H1 (cell line): ENCODE measurements around the gene PLXNA4. TPM values are rescaled to one million over a fixed set of nuclear protein-coding genes. Genes with fewer than 3 reads are reported as not detected.

Experiments used
- CTCF ChIA-PET: fragments of 300-600 bp; sonication (Branson Sonifier 250); formaldehyde crosslinking; loops from one replicate; lab custom pipeline; 2021; ENCODE audit not compliant: partially characterized antibody; lab: Charles Lee
- POLR2A ChIA-PET: fragments of 300-600 bp; sonication (Branson Sonifier 250); formaldehyde crosslinking; loops from one replicate; lab custom pipeline; 2021; ENCODE audit warnings: inconsistent platforms; ENCODE audit not compliant: partially characterized antibody; lab: Charles Lee
- DNase-seq, 2 experiments: peaks; one replicate each; pipeline versions ENCODE4 v3.0.0 to v3.0.0-alpha.2; 2010 to 2022; ENCODE audit warnings: low spot score in 2 of 2, low read depth in 1 of 2, mixed read lengths in 1 of 2
- FAIRE-seq: peaks from 2 replicates; lab custom pipeline; 2011; peaks lifted over from hg19 to GRCh38; lab: Jason Lieb, UNC
- H2AFZ ChIP-seq: 2 replicates; pipeline ENCODE4 v1.8.1; 2012; ENCODE audit warnings: low read length, inconsistent platforms
- H2AK5ac ChIP-seq: 2 replicates; pipeline ENCODE4 v1.6.1; 2013; ENCODE audit warnings: low read depth, low read length
- H2BK120ac ChIP-seq: replicated peaks from 2 replicates; pipeline ENCODE3; 2013; ENCODE audit warnings: low read depth, low read length, inconsistent platforms
- H2BK12ac ChIP-seq: 2 replicates; pipeline ENCODE4 v1.6.1; 2013; ENCODE audit warnings: low read depth, low read length
- H2BK15ac ChIP-seq: 2 replicates; pipeline ENCODE4 v1.6.1; 2013; ENCODE audit warnings: low read length
- H2BK20ac ChIP-seq: 2 replicates; pipeline ENCODE4 v1.6.1; 2013; ENCODE audit warnings: low read length
- H2BK5ac ChIP-seq: 2 replicates; pipeline ENCODE4 v1.6.1; 2013; ENCODE audit warnings: low read depth, low read length
- H3K14ac ChIP-seq: 2 replicates; pipeline ENCODE4 v1.6.1; 2013; ENCODE audit warnings: inconsistent platforms; ENCODE audit not compliant: insufficient read length
- H3K18ac ChIP-seq: 2 replicates; pipeline ENCODE4 v1.6.1; 2013; ENCODE audit warnings: low read length; ENCODE audit errors: extremely low read depth
- H3K23ac ChIP-seq: 2 replicates; pipeline ENCODE4 v1.6.1; 2013; ENCODE audit warnings: inconsistent platforms; ENCODE audit not compliant: insufficient read length
- H3K23me2 ChIP-seq: 2 replicates; pipeline ENCODE4 v1.6.1; 2013; ENCODE audit warnings: low read depth, low read length
- H3K27ac ChIP-seq: 2 replicates; pipeline ENCODE4 v1.6.1; 2011; ENCODE audit warnings: low read depth, low read length, inconsistent platforms
- H3K27me3 ChIP-seq, 4 experiments: replicated peaks in 1 of 4; 1 replicate in 1 of 4; 2 replicates in 3 of 4; pipeline versions ENCODE4 v1.6.1 to v1.8.1; 2011 to 2013; ENCODE audit warnings: low read length in 3 of 4, mild to moderate bottlenecking in 3 of 4, inconsistent platforms in 2 of 4, mixed read lengths in 2 of 4, moderate library complexity in 1 of 4; ENCODE audit not compliant: control insufficient read depth in 3 of 4, insufficient read depth in 3 of 4; ENCODE audit errors: extremely low read depth in 1 of 4
- H3K36me3 ChIP-seq, 4 experiments: 2 replicates each; pipeline versions ENCODE4 v1.6.1 to v1.8.1; 2011 to 2013; ENCODE audit warnings: mild to moderate bottlenecking in 4 of 4, low read length in 3 of 4, moderate library complexity in 2 of 4, control low read depth in 1 of 4, inconsistent platforms in 1 of 4; ENCODE audit not compliant: insufficient read depth in 4 of 4, control insufficient read depth in 2 of 4
- H3K4ac ChIP-seq: replicated peaks from 2 replicates; pipeline ENCODE3; 2013; ENCODE audit warnings: low read length, low read depth, mixed read lengths, inconsistent platforms; ENCODE audit not compliant: insufficient read length
- H3K4me1 ChIP-seq, 4 experiments: replicated peaks in 1 of 4; 1 replicate in 1 of 4; 2 replicates in 3 of 4; pipeline versions ENCODE4 v1.6.1 to v1.8.1; 2011 to 2013; ENCODE audit warnings: low read length in 3 of 4, inconsistent platforms in 2 of 4, mixed read lengths in 1 of 4; ENCODE audit not compliant: insufficient read depth in 4 of 4, control insufficient read depth in 3 of 4
- H3K4me2 ChIP-seq, 2 experiments: 2 replicates each; pipeline versions ENCODE4 v1.6.1 to v1.8.1; 2011 to 2013; ENCODE audit warnings: low read depth in 2 of 2, low read length in 2 of 2, control low read depth in 1 of 2, inconsistent platforms in 1 of 2, mild to moderate bottlenecking in 1 of 2; ENCODE audit not compliant: insufficient read depth in 1 of 2
- H3K4me3 ChIP-seq, 4 experiments: fragments of 200-600, 300-600 bp in 1 of 4; sonication (generic), shearing (Covaris generic), sonication (Bioruptor Twin) in 1 of 4; 2 replicates each; pipeline versions ENCODE4 v1.5.1 to v1.8.1; 2011 to 2016; ENCODE audit warnings: low read length in 4 of 4, low read depth in 3 of 4, control low read depth in 2 of 4, inconsistent platforms in 2 of 4, mild to moderate bottlenecking in 2 of 4, mixed read lengths in 1 of 4, moderate library complexity in 1 of 4; ENCODE audit not compliant: insufficient read depth in 2 of 4; ENCODE audit errors: extremely low read depth in 1 of 4
- H3K56ac ChIP-seq: replicated peaks from 2 replicates; pipeline ENCODE3; 2013; ENCODE audit warnings: low read depth, mild to moderate bottlenecking, mixed read lengths, low read length, inconsistent platforms; ENCODE audit not compliant: insufficient read length
- H3K79me1 ChIP-seq: 2 replicates; pipeline ENCODE4 v1.6.1; 2013; ENCODE audit warnings: low read depth, low read length, control low read depth
- H3K79me2 ChIP-seq, 2 experiments: 2 replicates each; pipeline versions ENCODE4 v1.6.1 to v1.8.1; 2012 to 2013; ENCODE audit warnings: low read length in 2 of 2, mild to moderate bottlenecking in 2 of 2, inconsistent platforms in 1 of 2; ENCODE audit not compliant: insufficient read depth in 2 of 2, control insufficient read depth in 1 of 2
- H3K9ac ChIP-seq, 4 experiments: replicated peaks in 1 of 4; 1 replicate in 1 of 4; 2 replicates in 3 of 4; pipeline versions ENCODE4 v1.6.1 to v1.8.1; 2011 to 2013; ENCODE audit warnings: low read depth in 3 of 4, low read length in 3 of 4, control low read depth in 2 of 4, mild to moderate bottlenecking in 2 of 4, moderate library complexity in 2 of 4, inconsistent platforms in 1 of 4; ENCODE audit errors: extremely low read depth in 1 of 4
- H3K9me3 ChIP-seq, 2 experiments: 2 replicates each; pipeline versions ENCODE4 v1.6.1 to v1.8.1; 2012 to 2013; ENCODE audit warnings: mild to moderate bottlenecking in 2 of 2, moderate library complexity in 2 of 2, control low read depth in 1 of 2, inconsistent platforms in 1 of 2, low read depth in 1 of 2, low read length in 1 of 2, mixed read lengths in 1 of 2; ENCODE audit not compliant: insufficient read depth in 2 of 2
- H4K20me1 ChIP-seq, 2 experiments: replicated peaks in 1 of 2; 2 replicates each; pipeline versions ENCODE3 to v1.8.1; 2011 to 2013; ENCODE audit warnings: inconsistent platforms in 2 of 2, low read length in 2 of 2, mild to moderate bottlenecking in 1 of 2; ENCODE audit not compliant: insufficient read depth in 2 of 2, control insufficient read depth in 1 of 2
- H4K5ac ChIP-seq: 2 replicates; pipeline ENCODE4 v1.6.1; 2013; ENCODE audit warnings: low read length, low read depth, mixed read lengths, inconsistent platforms; ENCODE audit not compliant: insufficient read length
- H4K8ac ChIP-seq: 2 replicates; pipeline ENCODE4 v1.8.0; 2013; ENCODE audit warnings: mild to moderate bottlenecking, moderate library complexity, low read length, inconsistent platforms; ENCODE audit not compliant: insufficient read depth; ENCODE audit errors: extremely low read depth
- H4K91ac ChIP-seq: replicated peaks from 2 replicates; pipeline ENCODE3; 2013; ENCODE audit warnings: low read length, mixed read lengths, inconsistent platforms; ENCODE audit not compliant: insufficient read length
- EP300 ChIP-seq, 2 experiments: IDR thresholded peaks; 1 replicate in 1 of 2; 2 replicates in 1 of 2; pipeline ENCODE4 v1.6.1; 2011 to 2012; ENCODE audit warnings: low read depth in 2 of 2, low read length in 2 of 2, mild to moderate bottlenecking in 2 of 2, borderline replicate concordance in 1 of 2, inconsistent platforms in 1 of 2, moderate library complexity in 1 of 2
- RAD21 ChIP-seq, 2 experiments: IDR thresholded peaks in 1 of 2; conservative IDR thresholded peaks in 1 of 2; 2 replicates each; pipeline ENCODE4 v1.6.1; 2011; ENCODE audit warnings: low read depth in 2 of 2, low read length in 2 of 2, improper control_type of control experiment in 1 of 2, inconsistent platforms in 1 of 2, mild to moderate bottlenecking in 1 of 2, moderate library complexity in 1 of 2
- WGBS, 2 experiments: shearing (Covaris generic) in 1 of 2; methylation state at CpG; one replicate each; pipeline versions ENCODE4 v1.1.6 to v1.1.7; 2013 to 2015; ENCODE audit warnings: low lambda C conversion rate in 2 of 2, mixed read lengths in 2 of 2, inconsistent platforms in 1 of 2, low coverage in 1 of 2, missing lambda C conversion rate in 1 of 2; ENCODE audit not compliant: insufficient replicate concordance in 2 of 2, insufficient coverage in 1 of 2, insufficient read length in 1 of 2; ENCODE audit errors: extremely low coverage in 1 of 2, missing lambda C conversion rate in 1 of 2; 5-methylcytosine and 5-hydroxymethylcytosine counted together
- polyA plus RNA-seq, 7 experiments: library from polyadenylated mRNA; depleted of rRNA in 3 of 7; stranded (reverse) in 5 of 7; unstranded in 2 of 7; fragments of >200 nt in 5 of 7; fragments of 200-250 nt in 2 of 7; gene quantifications; 1 replicate in 5 of 7; 2 replicates in 1 of 7; 4 replicates in 1 of 7; pipeline versions ENCODE4 v1.2.1 to v1.2.3, GENCODE V29; 2011 to 2013; ENCODE audit warnings: missing spikeins in 2 of 7, mixed read lengths in 2 of 7
- total RNA-seq: library from RNA; stranded (reverse); fragmentation: NEBNext Ultra II Directional; extraction: Animal tissue kit (Norgen Biotek cat#: 25700); gene quantifications from 2 replicates; pipeline ENCODE4 v1.2.1, GENCODE V29; 2021
- TF ChIP-seq, protein P1 (sequence below): IDR thresholded peaks from 2 replicates; pipeline ENCODE4 v1.6.1; 2011; ENCODE audit warnings: low read length, improper control_type of control experiment

The PLXNA4 gene
- total and polyA plus RNA-seq, 2 of the 8 experiments (the other 6 are each of a cell fraction or from before 2014, with no cell fraction given) = 0.76 to 0.79 TPM

DNA sequence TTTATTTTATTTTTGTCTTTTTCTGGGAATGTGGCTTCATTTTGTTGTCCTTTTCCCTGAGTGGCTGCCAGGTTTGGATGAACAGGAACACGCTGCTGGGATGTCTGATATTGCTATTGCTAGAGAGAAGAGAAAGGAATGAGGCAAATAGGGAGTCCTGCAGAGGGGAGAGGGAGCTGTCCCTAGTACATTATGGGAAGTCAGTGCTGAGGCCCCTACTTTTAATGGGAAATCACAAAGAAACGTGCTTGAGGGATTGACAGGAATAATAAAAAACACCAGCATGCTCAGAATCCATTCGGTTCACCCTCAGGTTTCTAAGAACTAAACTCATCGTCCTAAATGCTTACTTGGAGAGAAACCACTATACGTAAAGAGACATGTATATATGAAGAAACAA, 306.6 kb downstream of the PLXNA4 start:
- Histone ChIP-seq H2BK20ac (no peak overlapping the region), H2AFZ (no peak overlapping the region)
- WGBS, 2 experiments = 69% methylated on average over 5 of the region's 5 CpGs; no CpG with 5 or more reads in 1 of the 2 experiments

More for the DNA sequence above, 306.6 kb downstream of the PLXNA4 start:
- H3K14ac ChIP-seq = no peak overlapping the region
- H3K4me3 ChIP-seq = no peak overlapping the region
- H3K9me3 ChIP-seq = no peaks in the 10 kb centered on the region
- H3K27ac ChIP-seq = no peak overlapping the region
- H3K56ac ChIP-seq = no peak overlapping the region
- H2BK5ac ChIP-seq = no peak overlapping the region
- H2AK5ac ChIP-seq = no peak overlapping the region
- CTCF ChIA-PET = interaction anchor here (1.0 to 1.7 kb wide), 2 partner anchors 21 to 581 kb away, joined by 3 to 4 read pairs; no protein-coding TSS in a partner anchor
- no peak overlapping the region for H4K8ac ChIP-seq
- H3K79me2 ChIP-seq = no peaks in the 10 kb centered on the region
- no peaks in the 10 kb centered on the region for H3K36me3 ChIP-seq
- no peak overlapping the region for H4K5ac ChIP-seq
- POLR2A ChIA-PET = no interaction called here
- H3K4me2 ChIP-seq = no peak overlapping the region
- H3K79me1 ChIP-seq = no peaks in the 10 kb centered on the region
- no peak overlapping the region for H4K91ac ChIP-seq
- H3K4me1 ChIP-seq = no peaks in the 10 kb centered on the region
- no peak overlapping the region for H3K9ac ChIP-seq
- FAIRE-seq (no peak), DNase-seq (no peak)
- no peak overlapping the region for H2BK15ac ChIP-seq
- H2BK12ac ChIP-seq = no peak overlapping the region
- TF ChIP-seq, protein P1, sequence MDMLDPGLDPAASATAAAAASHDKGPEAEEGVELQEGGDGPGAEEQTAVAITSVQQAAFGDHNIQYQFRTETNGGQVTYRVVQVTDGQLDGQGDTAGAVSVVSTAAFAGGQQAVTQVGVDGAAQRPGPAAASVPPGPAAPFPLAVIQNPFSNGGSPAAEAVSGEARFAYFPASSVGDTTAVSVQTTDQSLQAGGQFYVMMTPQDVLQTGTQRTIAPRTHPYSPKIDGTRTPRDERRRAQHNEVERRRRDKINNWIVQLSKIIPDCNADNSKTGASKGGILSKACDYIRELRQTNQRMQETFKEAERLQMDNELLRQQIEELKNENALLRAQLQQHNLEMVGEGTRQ = no peak
- TF ChIP-seq EP300 (IDR thresholded peaks at IDR 0.05; ENCODE audit: borderline replicate concordance in 1 of 2, low read depth in 2 of 2, low read length in 2 of 2) = no peak
- TF ChIP-seq RAD21 (IDR thresholded peaks at IDR 0.05 in 1 of 2, conservative IDR thresholded peaks at IDR 0.05 in 1 of 2; ENCODE audit: low read depth in 2 of 2, low read length in 2 of 2) = no peak
- no peaks in the 10 kb centered on the region for H3K27me3 ChIP-seq
- H3K23ac ChIP-seq = no peak overlapping the region
- no peaks in the 10 kb centered on the region for H4K20me1 ChIP-seq
- H3K4ac ChIP-seq = no peak overlapping the region
- H3K23me2 ChIP-seq = no peaks in the 10 kb centered on the region
- no peak overlapping the region for H2BK120ac ChIP-seq
- H3K18ac ChIP-seq = no peak overlapping the region
